ENCODE measurements around the gene PRRC2C.

DNA sequence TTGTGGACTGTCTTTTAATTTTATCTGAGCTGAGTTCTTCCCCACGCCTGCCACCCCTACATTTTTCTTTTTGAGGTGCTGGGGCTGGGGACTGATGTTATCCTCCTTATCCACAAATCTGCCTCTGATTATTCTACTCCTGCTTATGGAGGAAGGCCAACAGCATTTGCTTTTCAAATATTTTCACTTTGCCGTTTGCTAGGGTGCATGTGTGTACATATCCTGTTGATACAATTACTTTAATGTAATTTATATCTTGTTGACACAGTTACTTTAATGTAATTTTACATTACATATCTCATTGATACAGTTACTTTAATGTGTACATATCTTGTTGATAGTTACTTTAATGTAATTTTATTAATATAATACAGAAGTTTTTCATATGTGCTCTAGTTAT, 36.2 kb downstream of the PRRC2C start:
- TF ChIP-seq SIN3A (IDR thresholded peaks at IDR 0.05; ENCODE audit: borderline replicate concordance, insufficient read depth, low read length) (no peak), POLR2AphosphoS5 (IDR thresholded peaks at IDR 0.05; ENCODE audit: low read depth, low read length) (no peak), TAF1 (IDR thresholded peaks at IDR 0.05; ENCODE audit: borderline replicate concordance, insufficient read depth, low read length) (no peak), FOXP2 (optimal IDR thresholded peaks at IDR 0.05; ENCODE audit: borderline replicate concordance, extremely low read depth, extremely low read length, insufficient read depth) (no peak)

Data from PFSK-1 (cell line).